HG03457 (cell line): Measurements from ENCODE around the gene GFI1B.
A peak's percentile ranks its signal among the peaks of the same experiment; 100 is the strongest.

ENCODE experiments used
- ATAC-seq: cut with Tn5 transposase; IDR thresholded peaks from one replicate; pipeline ENCODE4 v1.9.1; 2021; ENCODE audit warnings: moderate number of reproducible peaks; ENCODE audit not compliant: unreplicated experiment

The GFI1B gene

GRCh38 chr9:132978451-132979131 is at the start of gene GFI1B:
GFI1B (plus strand) TSS chr9:132978694; CDS start chr9:132986679, 7,985 bp downstream.
- ATAC-seq: no peak

GRCh38 chr9:132931178-132931735 is 47.2 kb upstream of the GFI1B start:
- ATAC-seq: no peak

- ATAC-seq: no peak
Observed at GRCh38 chr9:132935026-132935425, 43.5 kb upstream of the GFI1B start.

GRCh38 chr9:132937463-132937901 is 41.0 kb upstream of the GFI1B start:
- no peak for ATAC-seq

- no peak for ATAC-seq
Observed at GRCh38 chr9:132939169-132939568, 39.3 kb upstream of the GFI1B start.

- no peak for ATAC-seq
Observed at GRCh38 chr9:132942541-132943182, 35.8 kb upstream of the GFI1B start.

- ATAC-seq: peak; percentile 23
Observed at GRCh38 chr9:132943651-132944293, 34.7 kb upstream of the GFI1B start.

GRCh38 chr9:132944294-132945185 is 34.0 kb upstream of the GFI1B start, which contains the start of gene TSC1:
TSC1 (minus strand) TSS chr9:132944616; CDS start chr9:132928872, 15,744 bp downstream.
- peak; percentile 48 for ATAC-seq

- no peak for ATAC-seq
Observed at GRCh38 chr9:132945186-132946130, 33.0 kb upstream of the GFI1B start.

- ATAC-seq: no peak
Observed at GRCh38 chr9:132946211-132946610, 32.3 kb upstream of the GFI1B start.

- no peak for ATAC-seq
Observed at GRCh38 chr9:132946631-132947295, 31.7 kb upstream of the GFI1B start.

GRCh38 chr9:132947756-132948155 is 30.7 kb upstream of the GFI1B start:
- no peak for ATAC-seq

GRCh38 chr9:132948482-132949050 is 29.9 kb upstream of the GFI1B start:
- no peak for ATAC-seq

- ATAC-seq: no peak
Observed at GRCh38 chr9:132949709-132950108, 28.8 kb upstream of the GFI1B start.

- no peak for ATAC-seq
Observed at GRCh38 chr9:132955123-132955522, 23.4 kb upstream of the GFI1B start.

GRCh38 chr9:132955768-132956167 is 22.7 kb upstream of the GFI1B start:
- no peak for ATAC-seq

- no peak for ATAC-seq
Observed at GRCh38 chr9:132957805-132958204, 20.7 kb upstream of the GFI1B start.

GRCh38 chr9:132961002-132961401 is 17.5 kb upstream of the GFI1B start:
- ATAC-seq: no peak

GRCh38 chr9:132965478-132965877 is 13.0 kb upstream of the GFI1B start:
- ATAC-seq: no peak
